ENCODE measurements around the gene MAJIN.

DNA sequence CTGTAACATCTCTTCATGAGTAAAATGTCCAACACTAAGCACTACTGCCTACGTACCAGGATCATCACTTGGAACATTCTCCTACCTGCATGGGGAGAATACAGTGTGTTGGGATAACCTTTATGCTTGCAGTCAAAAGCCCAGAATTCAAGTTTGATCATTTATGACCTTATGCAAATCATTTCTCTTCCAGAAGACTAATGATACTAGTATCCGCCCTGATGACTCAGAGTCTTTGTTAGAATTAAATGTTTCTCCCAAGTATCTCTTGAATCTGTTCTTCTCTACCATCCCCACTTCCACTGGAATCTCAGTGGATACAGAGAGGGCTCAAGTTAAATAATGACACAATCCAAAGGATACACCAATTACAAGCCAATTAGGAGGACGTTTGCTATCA is 12.4 kb downstream of the MAJIN start:
- no peak for TF ChIP-seq POLR2A (IDR thresholded peaks at IDR 0.05)
- TF ChIP-seq, protein P1, sequence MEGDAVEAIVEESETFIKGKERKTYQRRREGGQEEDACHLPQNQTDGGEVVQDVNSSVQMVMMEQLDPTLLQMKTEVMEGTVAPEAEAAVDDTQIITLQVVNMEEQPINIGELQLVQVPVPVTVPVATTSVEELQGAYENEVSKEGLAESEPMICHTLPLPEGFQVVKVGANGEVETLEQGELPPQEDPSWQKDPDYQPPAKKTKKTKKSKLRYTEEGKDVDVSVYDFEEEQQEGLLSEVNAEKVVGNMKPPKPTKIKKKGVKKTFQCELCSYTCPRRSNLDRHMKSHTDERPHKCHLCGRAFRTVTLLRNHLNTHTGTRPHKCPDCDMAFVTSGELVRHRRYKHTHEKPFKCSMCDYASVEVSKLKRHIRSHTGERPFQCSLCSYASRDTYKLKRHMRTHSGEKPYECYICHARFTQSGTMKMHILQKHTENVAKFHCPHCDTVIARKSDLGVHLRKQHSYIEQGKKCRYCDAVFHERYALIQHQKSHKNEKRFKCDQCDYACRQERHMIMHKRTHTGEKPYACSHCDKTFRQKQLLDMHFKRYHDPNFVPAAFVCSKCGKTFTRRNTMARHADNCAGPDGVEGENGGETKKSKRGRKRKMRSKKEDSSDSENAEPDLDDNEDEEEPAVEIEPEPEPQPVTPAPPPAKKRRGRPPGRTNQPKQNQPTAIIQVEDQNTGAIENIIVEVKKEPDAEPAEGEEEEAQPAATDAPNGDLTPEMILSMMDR (IDR thresholded peaks at IDR 0.05 in 4 of 5, conservative IDR thresholded peaks at IDR 0.05 in 1 of 5), result no peak
